ENCODE data around the gene MRPS27.

The MRPS27 gene

GRCh38 chr5:72238712-72239445, 81.2 kb downstream of the MRPS27 start:
- no peak overlapping the region for H3K4me3 ChIP-seq (ENCODE audit: insufficient read length, low read depth)
- H3K27me3 ChIP-seq (ENCODE audit: insufficient read depth, insufficient read length) = no peaks in the 10 kb centered on the region
- TF ChIP-seq ZNF274 (IDR thresholded peaks at IDR 0.05; ENCODE audit: low read depth, low read length) (no peak), YY1 (IDR thresholded peaks at IDR 0.05; ENCODE audit: insufficient read depth, insufficient read length) (no peak), SUZ12 (IDR thresholded peaks at IDR 0.05; ENCODE audit: extremely low read depth, insufficient read depth, insufficient read length) (no peak)
- H3K9ac ChIP-seq (ENCODE audit: insufficient read length, low read depth) = no peak overlapping the region
- H3K36me3 ChIP-seq (ENCODE audit: insufficient read depth, insufficient read length, low read length) = peaks cover 34% of the 10 kb centered on the region
- no peaks in the 10 kb centered on the region for H3K9me3 ChIP-seq (ENCODE audit: insufficient read depth, low read length)
- H3K4me1 ChIP-seq (ENCODE audit: insufficient read depth, insufficient read length) = no peaks in the 10 kb centered on the region
- peak; percentile 23 for DNase-seq (ENCODE audit: low read depth, low spot score)

- TF ChIP-seq YY1 (IDR thresholded peaks at IDR 0.05; ENCODE audit: insufficient read depth, insufficient read length) (no peak), SUZ12 (IDR thresholded peaks at IDR 0.05; ENCODE audit: extremely low read depth, insufficient read depth, insufficient read length) (no peak), ZNF274 (IDR thresholded peaks at IDR 0.05; ENCODE audit: low read depth, low read length) (no peak)
- Histone ChIP-seq H3K27me3 (ENCODE audit: insufficient read depth, insufficient read length) (no peaks in the 10 kb centered on the region), H3K9me3 (ENCODE audit: insufficient read depth, low read length) (no peaks in the 10 kb centered on the region), H3K4me1 (ENCODE audit: insufficient read depth, insufficient read length) (no peaks in the 10 kb centered on the region), H3K36me3 (ENCODE audit: insufficient read depth, insufficient read length, low read length) (peaks cover 43% of the 10 kb centered on the region), H3K9ac (ENCODE audit: insufficient read length, low read depth) (no peak overlapping the region), H3K4me3 (ENCODE audit: insufficient read length, low read depth) (no peak overlapping the region)
- no peak for DNase-seq (ENCODE audit: low read depth, low spot score)
Measured at GRCh38 chr5:72237879-72238278, 82.2 kb downstream of the MRPS27 start.

GRCh38 chr5:72237415-72237814, 82.6 kb downstream of the MRPS27 start:
- Histone ChIP-seq H3K36me3 (ENCODE audit: insufficient read depth, insufficient read length, low read length) (peaks cover 45% of the 10 kb centered on the region), H3K9me3 (ENCODE audit: insufficient read depth, low read length) (no peaks in the 10 kb centered on the region), H3K4me3 (ENCODE audit: insufficient read length, low read depth) (no peak overlapping the region), H3K27me3 (ENCODE audit: insufficient read depth, insufficient read length) (no peaks in the 10 kb centered on the region), H3K4me1 (ENCODE audit: insufficient read depth, insufficient read length) (no peaks in the 10 kb centered on the region), H3K9ac (ENCODE audit: insufficient read length, low read depth) (no peak overlapping the region)
- no peak for TF ChIP-seq YY1 (IDR thresholded peaks at IDR 0.05; ENCODE audit: insufficient read depth, insufficient read length)
- TF ChIP-seq SUZ12 (IDR thresholded peaks at IDR 0.05; ENCODE audit: extremely low read depth, insufficient read depth, insufficient read length) = no peak
- no peak for TF ChIP-seq ZNF274 (IDR thresholded peaks at IDR 0.05; ENCODE audit: low read depth, low read length)
- DNase-seq (ENCODE audit: low read depth, low spot score) = no peak

- Histone ChIP-seq H3K27me3 (ENCODE audit: insufficient read depth, insufficient read length) (no peaks in the 10 kb centered on the region), H3K9me3 (ENCODE audit: insufficient read depth, low read length) (no peaks in the 10 kb centered on the region), H3K4me1 (ENCODE audit: insufficient read depth, insufficient read length) (no peaks in the 10 kb centered on the region), H3K36me3 (ENCODE audit: insufficient read depth, insufficient read length, low read length) (peaks cover 49% of the 10 kb centered on the region), H3K4me3 (ENCODE audit: insufficient read length, low read depth) (no peak overlapping the region), H3K9ac (ENCODE audit: insufficient read length, low read depth) (no peak overlapping the region)
- no peak for DNase-seq (ENCODE audit: low read depth, low spot score)
- TF ChIP-seq SUZ12 (IDR thresholded peaks at IDR 0.05; ENCODE audit: extremely low read depth, insufficient read depth, insufficient read length) (no peak), YY1 (IDR thresholded peaks at IDR 0.05; ENCODE audit: insufficient read depth, insufficient read length) (no peak), ZNF274 (IDR thresholded peaks at IDR 0.05; ENCODE audit: low read depth, low read length) (no peak)
Measured at GRCh38 chr5:72235725-72236124, 84.3 kb downstream of the MRPS27 start.

GRCh38 chr5:72234868-72235267, 85.2 kb downstream of the MRPS27 start:
- Histone ChIP-seq H3K4me1 (ENCODE audit: insufficient read depth, insufficient read length) (no peaks in the 10 kb centered on the region), H3K9ac (ENCODE audit: insufficient read length, low read depth) (no peak overlapping the region), H3K27me3 (ENCODE audit: insufficient read depth, insufficient read length) (no peaks in the 10 kb centered on the region), H3K36me3 (ENCODE audit: insufficient read depth, insufficient read length, low read length) (peaks cover 56% of the 10 kb centered on the region), H3K4me3 (ENCODE audit: insufficient read length, low read depth) (no peak overlapping the region), H3K9me3 (ENCODE audit: insufficient read depth, low read length) (no peaks in the 10 kb centered on the region)
- TF ChIP-seq YY1 (IDR thresholded peaks at IDR 0.05; ENCODE audit: insufficient read depth, insufficient read length) (no peak), SUZ12 (IDR thresholded peaks at IDR 0.05; ENCODE audit: extremely low read depth, insufficient read depth, insufficient read length) (no peak), ZNF274 (IDR thresholded peaks at IDR 0.05; ENCODE audit: low read depth, low read length) (no peak)
- DNase-seq (ENCODE audit: low read depth, low spot score) = no peak

GRCh38 chr5:72234265-72234700, 85.8 kb downstream of the MRPS27 start:
- Histone ChIP-seq H3K9ac (ENCODE audit: insufficient read length, low read depth) (no peak overlapping the region), H3K4me1 (ENCODE audit: insufficient read depth, insufficient read length) (no peaks in the 10 kb centered on the region), H3K36me3 (ENCODE audit: insufficient read depth, insufficient read length, low read length) (peaks cover 56% of the 10 kb centered on the region), H3K9me3 (ENCODE audit: insufficient read depth, low read length) (no peaks in the 10 kb centered on the region), H3K4me3 (ENCODE audit: insufficient read length, low read depth) (no peak overlapping the region), H3K27me3 (ENCODE audit: insufficient read depth, insufficient read length) (no peaks in the 10 kb centered on the region)
- TF ChIP-seq SUZ12 (IDR thresholded peaks at IDR 0.05; ENCODE audit: extremely low read depth, insufficient read depth, insufficient read length) (no peak), ZNF274 (IDR thresholded peaks at IDR 0.05; ENCODE audit: low read depth, low read length) (no peak), YY1 (IDR thresholded peaks at IDR 0.05; ENCODE audit: insufficient read depth, insufficient read length) (no peak)
- DNase-seq (ENCODE audit: low read depth, low spot score) = no peak

GRCh38 chr5:72233835-72234234, 86.2 kb downstream of the MRPS27 start:
- H3K36me3 ChIP-seq (ENCODE audit: insufficient read depth, insufficient read length, low read length) = peaks cover 59% of the 10 kb centered on the region
- no peak for DNase-seq (ENCODE audit: low read depth, low spot score)
- no peak for TF ChIP-seq ZNF274 (IDR thresholded peaks at IDR 0.05; ENCODE audit: low read depth, low read length)
- TF ChIP-seq SUZ12 (IDR thresholded peaks at IDR 0.05; ENCODE audit: extremely low read depth, insufficient read depth, insufficient read length) = no peak
- TF ChIP-seq YY1 (IDR thresholded peaks at IDR 0.05; ENCODE audit: insufficient read depth, insufficient read length) = no peak
- H3K27me3 ChIP-seq (ENCODE audit: insufficient read depth, insufficient read length) = no peaks in the 10 kb centered on the region
- H3K4me1 ChIP-seq (ENCODE audit: insufficient read depth, insufficient read length) = no peaks in the 10 kb centered on the region
- no peak overlapping the region for H3K9ac ChIP-seq (ENCODE audit: insufficient read length, low read depth)
- H3K4me3 ChIP-seq (ENCODE audit: insufficient read length, low read depth) = no peak overlapping the region
- H3K9me3 ChIP-seq (ENCODE audit: insufficient read depth, low read length) = no peaks in the 10 kb centered on the region
